Sigmoid colon (tissue), 7 donors: ENCODE measurements around the gene KRT16. TPM values are rescaled to one million over a fixed set of nuclear protein-coding genes. Genes with fewer than 3 reads are reported as not detected.
"Not testable (repeated sequence)": the region's sequence is repeated elsewhere in the genome, so short reads cannot be mapped to it uniquely, and the experiment has no call there.

Experiments
- DNase-seq: peaks from one replicate; pipeline ENCODE4 v3.0.0-alpha.2; 2019
- H3K27ac ChIP-seq, 4 donors: fragments of 200-600 bp; sonication (generic); one replicate each; pipeline ENCODE4 v1.5.1; 2016 to 2019; ENCODE audit warnings: mild to moderate bottlenecking in 1 of 4
- H3K27me3 ChIP-seq, 3 donors: fragments of 200-600 bp; sonication (generic); one replicate each; pipeline ENCODE4 v1.5.1; 2019; ENCODE audit warnings: mild to moderate bottlenecking in 1 of 3
- H3K36me3 ChIP-seq, 4 donors: fragments of 200-600 bp; sonication (generic); one replicate each; pipeline ENCODE4 v1.5.1; 2016 to 2019
- H3K4me1 ChIP-seq, 4 donors: fragments of 200-600 bp; sonication (generic); one replicate each; pipeline ENCODE4 v1.5.1; 2017 to 2019
- H3K4me3 ChIP-seq, 4 donors: fragments of 200-600 bp; sonication (generic); one replicate each; pipeline ENCODE4 v1.5.1; 2017 to 2019; ENCODE audit warnings: mild to moderate bottlenecking in 2 of 4, moderate library complexity in 1 of 4
- H3K9me3 ChIP-seq, 4 donors: fragments of 200-600 bp in 3 of 4; sonication (generic) in 3 of 4; one replicate each; pipeline versions ENCODE4 v1.5.1 to v1.6.1; 2013 to 2019
- EP300 ChIP-seq, 4 donors: sonication (generic); formaldehyde crosslinking; IDR thresholded peaks; one replicate each; pipeline ENCODE4 v1.6.1; 2017; ENCODE audit warnings: antibody characterized with exemption in 4 of 4
- POLR2A ChIP-seq, 2 donors: fragments of 450-650 bp; IDR thresholded peaks; one replicate each; pipeline ENCODE4 v1.6.1; 2016; ENCODE audit warnings: antibody characterized with exemption in 2 of 2, mild to moderate bottlenecking in 2 of 2, moderate library complexity in 2 of 2
- POLR2AphosphoS5 ChIP-seq, 4 donors: sonication (generic); formaldehyde crosslinking; IDR thresholded peaks; one replicate each; pipeline ENCODE4 v1.6.1; 2017; ENCODE audit warnings: antibody characterized with exemption in 4 of 4
- WGBS, 2 donors: extraction: QIAGEN DNeasy Blood & Tissue Kit; methylation state at CpG; one replicate each; pipeline ENCODE4 v1.1.7; 2013; 5-methylcytosine and 5-hydroxymethylcytosine counted together
- intact Hi-C: fragments of 100-400 bp; cut with DNase I; formaldehyde crosslinking; loops from one replicate; pipeline ENCODE4 v1.15.1; 2023
- polyA plus RNA-seq, 3 donors: library from polyadenylated mRNA; stranded (reverse); fragments of 200-250 nt; gene quantifications; one replicate each; pipeline ENCODE4 v1.2.3, GENCODE V29; 2013
- total RNA-seq, 4 donors: library from RNA; depleted of rRNA; stranded (reverse); fragments of >200 nt; gene quantifications; one replicate each; pipeline ENCODE4 v1.1.0, GENCODE V29; 2016
- TF ChIP-seq, protein P1 (sequence below), 4 experiments: fragments of 450-650 bp in 3 of 4; fragments of 200-600 bp in 1 of 4; IDR thresholded peaks; one replicate each; pipeline ENCODE4 v1.5.1; 2016 to 2019; ENCODE audit warnings: antibody characterized with exemption in 4 of 4, mild to moderate bottlenecking in 3 of 4, moderate library complexity in 2 of 4
- donor health status: healthy with polysubstance abuse.
- donor health status: Bipolar disorder and iron deficiency.
- donor health status: healthy.

KRT16 gene
- total and polyA plus RNA-seq, 7 donors, result 0.09 to 0.83 (median 0.60) TPM; not detected in 4

DNA sequence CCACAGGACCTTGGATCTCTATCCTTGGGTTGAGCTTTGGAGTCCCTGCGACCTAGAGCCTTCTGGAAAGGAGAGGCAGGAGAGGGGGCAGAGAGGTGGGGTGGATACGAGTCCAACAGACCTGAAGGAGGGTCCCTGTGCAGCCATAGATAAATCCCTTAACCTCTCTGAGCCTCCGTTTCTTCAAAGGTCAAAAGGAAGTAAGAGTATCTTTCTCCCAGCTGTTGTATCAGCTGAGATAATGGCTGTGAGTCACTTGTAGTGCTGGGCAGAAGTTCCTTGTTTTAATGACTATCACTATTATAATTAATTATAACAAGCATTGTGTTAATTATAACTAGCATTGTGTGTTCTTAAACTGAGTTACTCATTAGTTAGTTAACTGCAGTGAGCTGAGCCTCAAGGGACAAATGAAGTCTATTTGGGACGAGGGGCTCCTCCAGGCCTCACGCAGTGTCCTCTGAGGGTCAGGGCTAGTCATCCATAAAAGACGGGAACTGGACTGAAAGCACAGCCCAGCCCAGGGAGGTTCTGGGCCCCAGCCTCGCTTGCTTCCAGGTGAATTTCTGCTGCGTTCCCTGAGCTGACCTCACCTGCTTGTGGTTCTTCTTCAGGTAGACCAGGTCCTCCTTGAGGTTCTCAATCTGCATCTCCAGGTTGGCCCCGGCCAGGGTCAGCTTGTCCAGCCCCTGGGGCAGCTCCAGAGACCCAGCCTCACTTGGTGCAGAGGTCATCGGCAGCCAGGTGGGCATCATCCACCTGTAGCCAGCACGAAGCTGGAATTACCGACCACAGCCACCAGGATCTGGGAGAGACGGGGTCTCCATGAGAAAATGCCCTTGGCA, 17.5 kb upstream of the KRT16 start:
- H3K9me3 ChIP-seq, result no peaks in the 10 kb centered on the region
- H3K27ac ChIP-seq, result no peak overlapping the region
- 85 to 88% methylated on average over 13 of the region's 13 CpGs for WGBS, 2 donors
- TF ChIP-seq, protein P1, sequence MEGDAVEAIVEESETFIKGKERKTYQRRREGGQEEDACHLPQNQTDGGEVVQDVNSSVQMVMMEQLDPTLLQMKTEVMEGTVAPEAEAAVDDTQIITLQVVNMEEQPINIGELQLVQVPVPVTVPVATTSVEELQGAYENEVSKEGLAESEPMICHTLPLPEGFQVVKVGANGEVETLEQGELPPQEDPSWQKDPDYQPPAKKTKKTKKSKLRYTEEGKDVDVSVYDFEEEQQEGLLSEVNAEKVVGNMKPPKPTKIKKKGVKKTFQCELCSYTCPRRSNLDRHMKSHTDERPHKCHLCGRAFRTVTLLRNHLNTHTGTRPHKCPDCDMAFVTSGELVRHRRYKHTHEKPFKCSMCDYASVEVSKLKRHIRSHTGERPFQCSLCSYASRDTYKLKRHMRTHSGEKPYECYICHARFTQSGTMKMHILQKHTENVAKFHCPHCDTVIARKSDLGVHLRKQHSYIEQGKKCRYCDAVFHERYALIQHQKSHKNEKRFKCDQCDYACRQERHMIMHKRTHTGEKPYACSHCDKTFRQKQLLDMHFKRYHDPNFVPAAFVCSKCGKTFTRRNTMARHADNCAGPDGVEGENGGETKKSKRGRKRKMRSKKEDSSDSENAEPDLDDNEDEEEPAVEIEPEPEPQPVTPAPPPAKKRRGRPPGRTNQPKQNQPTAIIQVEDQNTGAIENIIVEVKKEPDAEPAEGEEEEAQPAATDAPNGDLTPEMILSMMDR (IDR thresholded peaks at IDR 0.05), result no peak
- TF ChIP-seq POLR2A (IDR thresholded peaks at IDR 0.05), result no peak
- TF ChIP-seq POLR2AphosphoS5 (IDR thresholded peaks at IDR 0.05), result no peak
- no peak for TF ChIP-seq EP300 (IDR thresholded peaks at IDR 0.05)
- H3K4me3 ChIP-seq, result no peak overlapping the region
- H3K4me1 ChIP-seq, result peaks cover 0 to 6% (median 3%) of the 10 kb centered on the region in 4 donors
- H3K27me3 ChIP-seq, result no peaks in the 10 kb centered on the region
- H3K36me3 ChIP-seq, result no peaks in the 10 kb centered on the region
- intact Hi-C loops, result no loop called here
- DNase-seq, result no peak

DNA sequence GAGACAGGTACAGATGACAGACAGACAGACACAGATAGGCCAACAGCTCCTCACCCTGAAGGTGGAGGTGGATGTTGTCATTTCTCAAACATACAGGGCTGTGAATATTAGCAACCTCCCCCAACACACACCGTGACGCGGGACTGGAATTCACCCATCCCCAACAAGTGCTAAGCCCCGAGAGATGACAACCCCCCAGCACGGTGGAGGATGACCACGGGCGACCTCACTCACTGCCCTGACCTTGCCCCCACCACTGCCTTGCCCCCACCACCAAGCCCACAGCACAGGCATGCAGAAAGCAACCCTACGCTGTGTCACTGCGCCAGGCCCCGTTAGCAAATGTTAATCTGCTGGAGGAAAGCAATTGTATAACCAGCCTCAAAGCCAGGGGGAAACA, 16.7 kb upstream of the KRT16 start:
- WGBS, 2 donors, result 82 to 86% methylated on average over 10 of the region's 10 CpGs
- H3K4me1 ChIP-seq, result no peaks in the 10 kb centered on the region
- no peak overlapping the region for H3K4me3 ChIP-seq
- H3K27ac ChIP-seq, result no peak overlapping the region
- H3K9me3 ChIP-seq, result no peaks in the 10 kb centered on the region
- DNase-seq, result no peak
- no peaks in the 10 kb centered on the region for H3K27me3 ChIP-seq
- H3K36me3 ChIP-seq, result no peaks in the 10 kb centered on the region
- TF ChIP-seq EP300 (IDR thresholded peaks at IDR 0.05) (no peak), POLR2A (IDR thresholded peaks at IDR 0.05) (no peak), POLR2AphosphoS5 (IDR thresholded peaks at IDR 0.05) (no peak)
- TF ChIP-seq, protein P1 (IDR thresholded peaks at IDR 0.05), result no peak
- intact Hi-C loops, result no loop called here

DNA sequence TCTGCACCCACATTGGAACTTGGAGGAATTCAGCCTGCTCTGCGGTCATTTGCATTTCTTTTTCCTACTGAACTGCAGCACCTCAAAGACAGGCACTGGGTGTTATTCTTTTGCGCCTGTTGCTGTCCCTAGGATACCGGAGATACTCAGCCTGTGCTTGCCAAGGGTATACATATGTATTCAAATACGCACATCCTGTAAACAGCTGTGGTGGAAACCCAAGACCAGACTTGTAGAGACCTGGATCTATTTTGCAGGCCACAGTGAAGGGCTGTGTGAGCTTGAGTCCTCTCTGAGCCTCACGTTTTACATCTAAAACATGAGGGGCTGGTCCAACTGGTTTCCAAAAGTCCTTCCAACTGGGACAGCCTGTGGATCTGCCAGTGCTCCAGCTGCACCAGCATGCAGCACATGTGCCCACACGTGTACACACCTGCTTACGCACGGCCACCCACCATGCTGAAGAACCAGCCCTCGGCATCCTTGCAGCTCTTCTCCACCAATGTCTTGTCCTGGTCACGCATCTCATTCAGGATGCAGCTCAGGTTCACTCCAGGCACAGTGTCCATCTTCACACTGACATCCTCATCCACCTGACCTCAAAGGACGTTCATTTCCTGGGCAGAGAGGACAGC, 16.2 kb upstream of the KRT16 start:
- 87 to 89% methylated on average over 11 of the region's 11 CpGs for WGBS, 2 donors
- H3K4me1 ChIP-seq, H3K27me3 ChIP-seq, H3K4me3 ChIP-seq, H3K27ac ChIP-seq, H3K9me3 ChIP-seq, intact Hi-C loops, DNase-seq, H3K36me3 ChIP-seq: not testable (repeated sequence)

DNA sequence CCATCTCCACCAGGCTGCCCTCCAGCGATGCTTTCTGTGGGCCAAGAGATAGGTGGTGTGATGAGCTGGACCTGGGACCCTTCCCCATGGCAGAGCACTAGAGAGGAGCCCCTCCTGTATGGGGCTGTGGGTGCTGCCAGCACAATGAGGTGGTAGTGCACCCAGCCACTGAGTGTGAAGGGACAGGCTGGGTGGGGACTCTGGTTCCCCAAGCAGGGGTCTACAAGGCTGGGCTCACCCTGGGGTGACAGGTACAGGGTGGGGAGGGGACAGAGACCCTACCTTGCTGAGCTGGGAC, 15.5 kb upstream of the KRT16 start:
- H3K36me3 ChIP-seq, H3K27me3 ChIP-seq, H3K9me3 ChIP-seq, DNase-seq, H3K4me1 ChIP-seq, H3K27ac ChIP-seq, H3K4me3 ChIP-seq, intact Hi-C loops: not testable (repeated sequence)
- 73 to 78% methylated on average over 1 of the region's 1 CpG for WGBS, 2 donors

DNA sequence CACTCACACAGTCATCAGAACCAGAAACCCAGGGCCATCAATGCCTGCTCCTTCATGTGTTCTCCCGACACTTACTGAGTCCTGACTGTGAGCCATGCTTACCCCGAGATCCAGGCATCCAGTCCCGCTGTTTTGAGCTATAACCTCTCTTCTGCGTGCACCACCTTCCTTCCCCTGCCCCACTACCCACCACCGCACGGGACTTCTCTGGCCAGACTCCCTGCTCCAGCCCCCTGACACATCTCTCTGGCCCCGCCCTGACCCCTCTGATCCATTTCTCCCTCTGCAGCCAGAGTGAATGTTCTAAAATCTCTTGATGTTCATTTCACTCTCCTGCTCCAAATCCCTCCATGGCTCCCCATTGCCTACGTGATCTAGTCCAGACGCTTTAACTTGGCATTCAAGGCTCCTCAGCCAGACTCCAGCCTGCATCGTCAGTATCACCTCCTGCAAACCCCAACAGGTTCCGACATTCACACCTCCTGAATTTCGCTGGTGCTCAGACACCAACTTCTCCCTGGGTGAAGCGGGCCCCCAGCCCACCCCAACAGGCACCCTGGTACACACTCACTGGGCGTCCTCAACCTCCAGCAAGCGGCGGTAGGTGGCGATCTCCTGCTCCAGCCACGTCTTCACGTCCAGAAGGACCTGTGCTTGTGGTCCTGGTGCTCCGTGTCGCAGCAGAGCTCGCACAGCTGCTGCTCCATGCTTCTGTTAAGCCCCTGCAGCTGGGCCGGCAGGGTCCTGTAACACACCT, 14.9 kb upstream of the KRT16 start:
- intact Hi-C loops, result no loop called here
- WGBS, 2 donors, result 89% methylated on average over 23 of the region's 23 CpGs

DNA sequence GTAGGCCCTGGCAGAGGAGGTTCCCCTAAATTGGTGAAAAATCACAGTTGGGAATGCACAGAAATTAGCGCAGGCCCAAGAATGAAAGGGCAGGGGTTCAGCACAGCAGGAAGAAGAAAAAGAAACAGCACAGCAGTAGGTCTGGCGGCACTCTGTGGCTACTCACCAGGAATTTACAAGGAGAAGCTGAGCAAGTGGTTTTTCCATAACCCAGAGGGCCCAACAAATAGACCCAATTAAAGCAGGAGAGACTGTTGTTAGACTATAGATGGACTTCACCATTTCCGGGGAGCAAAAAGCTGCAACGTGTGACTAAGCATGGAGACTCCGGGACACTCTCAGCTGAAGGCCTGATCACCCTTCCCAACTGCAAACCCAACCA, 14.3 kb upstream of the KRT16 start:
- H3K4me3 ChIP-seq, H3K36me3 ChIP-seq, H3K9me3 ChIP-seq, intact Hi-C loops, H3K27me3 ChIP-seq, H3K27ac ChIP-seq, H3K4me1 ChIP-seq, DNase-seq: not testable (repeated sequence)
- WGBS, 2 donors, result 87% methylated on average over 5 of the region's 5 CpGs

More for the DNA sequence above, 14.9 kb upstream of the KRT16 start:
- H3K27me3 ChIP-seq, result peaks cover 0 to 3% (median 0%) of the 10 kb centered on the region in 3 donors
- TF ChIP-seq, protein P1 (IDR thresholded peaks at IDR 0.05), result no peak
- no peak for TF ChIP-seq EP300 (IDR thresholded peaks at IDR 0.05)
- TF ChIP-seq POLR2A (IDR thresholded peaks at IDR 0.05), result no peak
- TF ChIP-seq POLR2AphosphoS5 (IDR thresholded peaks at IDR 0.05), result no peak
- no peaks in the 10 kb centered on the region for H3K36me3 ChIP-seq
- no peak overlapping the region for H3K27ac ChIP-seq
- H3K4me3 ChIP-seq, result no peak overlapping the region
- no peaks in the 10 kb centered on the region for H3K9me3 ChIP-seq
- DNase-seq, result no peak
- no peaks in the 10 kb centered on the region for H3K4me1 ChIP-seq

DNA sequence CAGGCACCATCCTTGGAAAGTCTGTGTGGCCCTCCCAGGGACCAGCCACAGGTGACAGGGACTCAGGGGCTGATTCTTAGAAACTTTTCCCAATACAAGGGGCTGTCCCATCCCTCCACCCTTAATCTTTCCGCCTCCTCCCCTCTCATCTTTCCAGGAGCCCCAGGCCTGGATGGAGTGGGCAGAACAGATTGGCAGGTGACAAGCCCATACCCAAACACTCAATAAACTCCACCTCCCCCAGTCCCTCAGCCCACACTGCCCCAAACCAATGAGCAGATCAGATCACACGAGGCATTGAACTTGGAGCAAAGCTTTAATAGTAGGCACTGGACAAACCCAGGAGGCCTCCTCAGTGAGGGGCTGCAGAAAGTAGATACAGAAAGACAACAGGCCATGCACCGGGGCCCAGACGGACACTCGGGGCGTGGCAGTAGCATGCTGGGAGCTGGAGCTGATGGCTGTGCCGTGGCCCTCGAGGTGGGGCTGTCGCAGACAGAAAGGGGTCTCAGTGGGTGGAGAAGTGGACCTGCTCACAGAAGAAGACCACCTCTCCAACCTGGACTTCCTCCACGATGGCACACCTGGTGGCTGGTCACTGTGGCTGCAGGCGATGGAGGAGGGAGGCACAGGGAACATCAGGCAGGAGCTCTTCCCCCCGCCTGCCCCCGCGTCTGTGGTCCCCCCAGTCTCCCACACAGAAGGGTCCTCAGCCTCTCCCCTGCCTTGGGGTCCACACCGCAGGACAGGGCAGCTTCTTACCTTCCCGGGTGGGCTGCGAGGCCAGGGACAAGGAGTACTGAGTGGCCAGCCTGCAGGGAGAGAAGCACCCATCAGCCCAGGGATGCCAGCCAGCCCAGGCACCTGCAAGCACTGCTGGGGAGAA, 13.7 kb upstream of the KRT16 start:
- H3K27me3 ChIP-seq, H3K4me1 ChIP-seq, H3K4me3 ChIP-seq, H3K9me3 ChIP-seq, intact Hi-C loops, H3K27ac ChIP-seq, H3K36me3 ChIP-seq: not testable (repeated sequence)
- WGBS, 2 donors, result 78 to 88% methylated on average over 17 of the region's 17 CpGs
- DNase-seq, result peak; percentile 41
